HG02885 (cell line): ENCODE data around the gene SLC25A17.
"Not testable (repeated sequence)": the region's sequence is repeated elsewhere in the genome, so short reads cannot be mapped to it uniquely, and the experiment has no call there.

Source experiments
- ATAC-seq: cut with Tn5 transposase; IDR thresholded peaks from one replicate; pipeline ENCODE4 v1.9.1; 2021; ENCODE audit warnings: mild to moderate bottlenecking; ENCODE audit not compliant: unreplicated experiment, poor library complexity

The SLC25A17 gene

DNA sequence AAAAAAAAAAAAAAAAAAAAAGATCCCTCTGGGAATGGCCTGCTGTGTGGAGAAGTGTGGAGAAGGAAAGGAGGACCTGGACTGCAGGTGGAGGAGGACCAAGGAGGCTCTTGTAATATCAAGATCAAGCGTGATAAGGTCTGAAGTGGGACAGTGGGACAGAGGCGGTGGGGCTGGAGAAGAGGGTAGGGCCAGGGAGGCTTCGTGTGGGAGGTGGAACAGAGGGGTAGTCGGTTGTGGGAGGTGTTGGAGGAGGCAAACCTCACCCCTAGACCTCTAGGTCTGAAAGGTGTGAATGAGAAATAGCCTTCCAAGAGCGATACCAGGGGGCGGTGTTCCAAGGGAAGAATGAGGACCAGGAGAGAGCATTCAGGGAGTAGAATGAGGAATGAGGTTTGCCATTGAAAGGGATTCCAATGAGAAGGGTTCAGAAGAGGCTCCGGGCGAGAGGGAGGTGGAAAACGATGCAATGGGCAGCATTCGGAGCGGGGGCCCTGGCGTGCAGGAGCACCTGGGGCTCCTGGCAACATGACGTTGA lies 95.7 kb downstream of the SLC25A17 start:
- no peak for ATAC-seq

DNA sequence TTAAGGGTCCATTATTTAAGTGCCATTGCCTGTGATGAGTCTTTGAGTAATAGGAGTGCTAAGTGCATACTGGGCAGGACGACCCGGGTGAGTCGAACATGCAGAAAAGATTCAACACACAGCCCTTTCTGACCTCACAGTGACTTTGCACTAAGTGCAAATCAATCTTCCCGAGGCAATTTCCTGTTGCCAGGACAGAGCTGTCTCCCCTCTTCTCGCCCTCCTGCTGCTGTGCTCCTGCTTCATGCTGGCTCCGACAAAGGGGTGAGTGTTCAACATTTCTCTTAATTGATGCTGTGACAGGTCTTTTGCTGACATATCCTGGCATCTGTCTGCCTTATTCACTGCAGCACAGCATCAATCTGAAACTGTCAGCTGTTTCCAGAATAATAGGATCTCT lies 97.9 kb downstream of the SLC25A17 start:
- ATAC-seq, result no peak

DNA sequence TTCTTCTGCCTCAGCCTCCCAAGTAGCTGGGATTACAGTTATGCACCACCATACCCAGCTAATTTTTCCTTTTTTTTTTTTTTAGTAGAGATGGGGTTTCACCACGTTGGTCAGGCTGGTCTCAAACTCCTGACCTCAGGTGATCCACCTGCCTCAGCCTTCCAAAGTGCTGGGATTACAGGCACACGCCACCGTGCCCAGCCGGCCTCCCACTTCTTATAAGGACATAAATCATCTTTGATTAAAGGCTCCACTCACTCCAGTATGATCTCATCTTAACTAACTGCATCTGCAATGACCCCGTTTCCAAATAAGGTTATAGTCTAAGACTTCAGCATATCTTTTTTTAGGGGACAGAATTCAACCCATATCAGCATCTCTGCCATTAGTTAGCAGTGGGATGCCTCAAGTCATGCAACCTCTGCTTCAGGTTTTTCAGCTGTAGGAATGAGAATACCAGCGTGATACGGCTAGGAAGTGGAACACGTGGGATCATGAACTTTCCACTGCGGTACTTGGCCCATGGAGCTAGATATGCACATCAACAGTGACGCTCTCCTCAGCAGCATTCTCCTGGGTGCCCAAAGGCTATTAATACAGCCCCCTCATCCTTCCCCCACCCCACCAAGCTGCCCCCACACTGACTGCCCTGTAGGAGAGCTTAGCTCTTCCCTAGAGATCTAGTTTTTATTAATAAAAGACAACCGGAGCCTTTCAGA lies 98.4 kb downstream of the SLC25A17 start:
- ATAC-seq, result no peak

DNA sequence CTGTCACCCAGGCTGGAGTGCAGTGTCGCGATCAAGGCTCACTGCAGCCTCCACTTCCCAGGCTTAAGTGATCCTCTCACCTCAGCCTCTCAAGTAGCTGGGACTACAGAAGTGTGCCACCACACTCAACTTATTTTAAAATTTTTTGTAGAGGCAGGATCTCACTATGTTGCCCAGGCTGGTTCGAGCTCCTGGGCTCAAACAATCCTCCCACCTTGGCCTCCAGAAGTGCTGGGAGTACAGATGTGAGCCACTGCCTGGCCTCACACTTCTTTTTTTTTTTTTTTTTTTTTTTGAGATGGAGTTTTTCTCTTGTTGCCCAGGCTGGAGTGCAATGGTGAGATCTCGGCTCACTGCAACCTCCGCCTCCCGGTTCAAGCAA lies 99.0 kb downstream of the SLC25A17 start:
- not testable (repeated sequence) for ATAC-seq
